Skin epidermis (tissue), 12 donors: ENCODE results near the gene GNB1.

Experiments used
- H3K27ac ChIP-seq, 21 experiments: fragments of 200-600 bp; sonication (generic) in 11 of 21; one replicate each; pipeline ENCODE4 v1.5.0; 2020; ENCODE audit warnings: mild to moderate bottlenecking in 3 of 21, inconsistent platforms in 2 of 21, moderate library complexity in 2 of 21
- H3K4me3 ChIP-seq, 7 experiments: fragments of 200-600 bp; sonication (generic) in 2 of 7; one replicate each; pipeline ENCODE4 v1.5.0; 2020; ENCODE audit warnings: inconsistent platforms in 2 of 7, mild to moderate bottlenecking in 2 of 7, moderate library complexity in 1 of 7

GNB1 gene

DNA sequence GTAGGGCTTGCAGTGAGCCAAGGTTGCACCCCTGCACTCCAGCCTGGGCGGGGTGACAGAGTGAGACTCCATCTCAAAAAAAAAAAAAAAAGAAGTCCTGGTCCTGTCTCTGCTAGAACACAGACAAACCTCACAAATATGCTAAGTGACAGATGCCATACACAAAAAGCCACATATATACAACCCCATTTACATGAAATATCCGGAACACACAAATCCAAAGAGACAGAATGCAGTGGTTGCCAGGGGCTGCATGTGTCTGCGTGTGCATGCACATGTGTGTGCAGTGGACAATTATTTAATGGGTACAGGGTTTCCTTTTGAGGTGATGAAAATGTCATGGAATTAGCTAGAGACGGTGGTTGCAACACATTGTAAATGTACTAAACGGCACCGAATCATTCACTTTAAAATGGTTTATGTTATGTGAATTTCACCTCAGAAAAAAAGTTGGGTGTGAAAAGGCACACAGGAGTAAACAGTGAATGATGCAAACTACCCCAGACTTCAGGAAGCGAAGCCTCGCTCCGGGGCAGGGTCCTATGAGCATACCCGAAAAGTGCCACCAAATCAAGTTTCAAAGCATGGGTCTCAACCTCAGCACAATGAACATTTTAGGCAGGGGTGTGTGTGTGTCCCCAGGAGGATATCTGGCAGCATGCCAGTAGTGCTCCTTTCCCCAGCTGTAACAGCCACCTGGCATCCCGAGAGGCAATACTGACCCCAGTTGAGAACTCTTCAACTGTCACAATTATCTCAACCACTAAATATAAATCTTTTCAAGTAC is 48.3 kb downstream of the GNB1 start:
- Histone ChIP-seq H3K4me3 (no peak overlapping the region), H3K27ac (no peak overlapping the region)

DNA sequence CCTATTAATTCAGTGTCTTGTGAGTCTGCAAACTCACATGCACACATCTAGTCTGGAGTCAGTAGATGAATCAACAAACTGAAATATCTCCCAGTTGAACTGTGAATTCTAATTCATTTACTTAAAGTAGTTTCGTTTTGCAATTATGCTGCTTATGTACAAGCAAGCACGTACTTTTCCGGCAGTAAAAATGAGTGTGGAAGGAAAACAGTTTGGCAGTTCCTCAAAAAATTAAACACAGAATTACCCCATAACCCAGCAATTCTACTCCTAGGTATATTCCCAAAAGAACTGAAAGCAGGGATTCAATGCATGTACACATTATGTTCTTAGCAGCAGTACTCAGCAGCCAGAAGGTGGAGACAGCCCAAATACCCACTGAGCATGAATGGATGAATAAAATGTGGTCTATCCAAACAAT is 49.3 kb downstream of the GNB1 start:
- H3K27ac ChIP-seq: peak overlapping the region in 3 of 21 experiments; percentile 31 to 61 (median 58)
- H3K4me3 ChIP-seq: no peak overlapping the region

DNA sequence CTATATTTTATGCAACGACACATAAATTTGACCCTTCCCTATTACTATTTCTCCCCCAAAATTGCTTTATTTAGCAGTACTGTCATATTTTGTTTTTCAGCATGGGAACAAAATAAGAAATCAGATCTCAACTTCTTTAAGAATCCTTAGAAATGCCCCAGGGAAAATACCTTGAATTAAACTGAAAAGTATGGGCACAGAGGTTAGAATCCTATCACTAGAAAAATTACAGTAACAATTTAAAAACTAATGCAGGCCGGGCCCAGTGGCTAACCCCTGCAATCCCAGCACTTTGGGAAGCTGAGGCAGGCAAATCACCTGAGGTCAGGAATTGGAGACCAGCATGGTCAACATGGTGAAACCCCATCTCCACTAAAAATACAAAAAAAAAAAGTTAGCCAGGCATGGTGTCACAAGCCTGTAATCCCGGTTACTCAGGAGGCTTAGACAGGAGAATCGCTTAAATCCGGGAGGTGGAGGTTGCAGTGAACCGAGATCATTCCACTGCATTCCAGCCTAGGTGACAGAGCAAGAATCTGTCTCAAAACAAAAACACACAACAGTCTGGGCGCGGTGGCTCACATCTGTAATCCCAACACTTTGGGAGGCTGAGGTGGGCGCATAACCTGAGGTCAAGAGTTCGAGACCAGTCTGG is 51.4 kb downstream of the GNB1 start:
- Histone ChIP-seq H3K27ac (peak overlapping the region in 1 of 21 experiments; percentile 13), H3K4me3 (no peak overlapping the region)

- Histone ChIP-seq H3K27ac (no peak overlapping the region), H3K4me3 (no peak overlapping the region)
Measured at GRCh38 chr1:1836119-1836518, 54.8 kb downstream of the GNB1 start.

GRCh38 chr1:1835546-1835945 is 55.3 kb downstream of the GNB1 start:
- H3K4me3 ChIP-seq: no peak overlapping the region
- H3K27ac ChIP-seq: no peak overlapping the region

DNA sequence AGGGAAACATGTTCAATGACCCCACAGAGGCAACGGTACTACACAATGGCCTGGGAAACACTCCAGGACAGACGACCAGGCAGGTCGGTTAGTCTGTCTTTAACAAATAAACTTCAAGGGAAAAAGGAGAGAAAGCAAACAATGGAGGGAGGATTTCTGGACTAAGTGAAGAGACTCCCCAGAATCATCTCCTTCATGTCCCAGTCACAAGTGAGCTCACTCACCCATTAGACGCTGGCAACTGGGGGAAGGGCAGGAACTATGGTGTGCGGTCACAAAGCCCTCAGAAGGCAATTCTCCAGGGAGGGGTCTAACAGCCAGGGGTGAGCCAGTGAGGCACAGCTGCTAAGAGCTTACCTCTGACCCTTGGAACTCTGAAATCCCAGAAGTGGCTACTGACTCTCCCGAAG is 57.0 kb downstream of the GNB1 start:
- peak overlapping the region in 3 of 21 experiments; percentile 30 to 45 (median 34) for H3K27ac ChIP-seq

DNA sequence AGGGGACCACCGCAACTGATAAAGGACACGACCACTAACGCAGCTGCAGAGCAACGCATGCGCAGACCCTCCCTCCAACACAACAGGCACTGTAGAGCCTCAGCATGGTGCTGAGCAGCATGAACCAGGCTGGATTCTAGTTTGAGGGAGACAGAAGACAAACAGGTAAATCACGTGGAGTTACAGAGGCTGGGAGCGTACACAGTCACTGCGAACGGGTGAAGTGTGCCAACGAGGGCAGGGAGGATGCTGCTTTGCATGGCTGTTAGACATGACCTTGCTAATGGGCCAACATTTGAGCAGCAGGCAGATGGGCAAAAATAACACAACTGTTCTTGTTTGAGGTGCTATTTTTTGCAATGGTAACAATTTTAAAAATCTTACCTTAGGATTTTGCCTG is 57.4 kb downstream of the GNB1 start:
- H3K4me3 ChIP-seq: no peak overlapping the region
- peak overlapping the region in 3 of 21 experiments; percentile 8 to 34 (median 30) for H3K27ac ChIP-seq

More for the DNA sequence above, 57.0 kb downstream of the GNB1 start:
- no peak overlapping the region for H3K4me3 ChIP-seq

- Histone ChIP-seq H3K27ac (peak overlapping the region in 3 of 21 experiments; percentile 8 to 32 (median 30)), H3K4me3 (no peak overlapping the region)
Measured at GRCh38 chr1:1832820-1833219, 58.1 kb downstream of the GNB1 start.

- peak overlapping the region in 1 of 21 experiments; percentile 30 for H3K27ac ChIP-seq
- H3K4me3 ChIP-seq: no peak overlapping the region
Measured at GRCh38 chr1:1832166-1832565, 58.7 kb downstream of the GNB1 start.

DNA sequence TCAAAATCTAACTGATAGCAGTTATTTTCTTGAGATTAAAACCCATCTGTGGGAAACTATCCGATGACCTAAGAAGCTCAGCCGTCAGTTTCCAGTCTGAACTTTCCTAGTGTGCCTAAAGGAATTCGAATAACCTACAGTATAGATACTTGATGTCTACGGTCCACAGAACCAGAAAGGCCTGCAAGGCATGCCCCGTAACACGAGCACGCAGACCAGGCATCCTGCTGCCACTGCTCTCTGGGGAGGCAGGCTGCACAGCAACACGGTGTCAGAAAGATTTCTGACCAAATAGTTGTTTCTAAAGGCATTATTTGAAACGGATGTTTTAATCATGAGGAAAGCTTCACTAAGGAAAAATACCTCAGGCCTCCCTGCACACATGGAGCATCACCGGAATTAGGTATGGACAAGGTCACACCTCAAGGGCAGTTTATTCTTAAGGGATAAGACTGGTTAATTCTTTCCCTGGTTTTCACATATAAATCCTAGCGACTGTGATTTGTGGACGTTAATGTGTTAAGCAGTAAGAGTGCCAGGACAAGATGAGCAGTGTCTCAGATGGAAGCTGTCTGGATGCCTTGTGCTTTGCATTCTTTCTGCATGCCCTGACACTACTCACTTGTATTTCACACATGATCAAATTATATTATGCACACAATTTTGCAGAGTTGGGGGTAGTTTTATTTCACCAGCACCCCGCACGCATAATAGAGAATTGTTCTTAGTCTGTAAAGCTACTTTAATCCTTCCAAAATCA is 63.6 kb downstream of the GNB1 start:
- Histone ChIP-seq H3K27ac (peak overlapping the region in 4 of 21 experiments; percentile 3 to 31 (median 13)), H3K4me3 (no peak overlapping the region)

GRCh38 chr1:1826356-1827088 is 64.4 kb downstream of the GNB1 start:
- peak overlapping the region in 3 of 21 experiments; percentile 5 to 18 (median 8) for H3K27ac ChIP-seq
- H3K4me3 ChIP-seq: no peak overlapping the region

- H3K4me3 ChIP-seq: no peak overlapping the region
- H3K27ac ChIP-seq: no peak overlapping the region
Measured at GRCh38 chr1:1825217-1825616, 65.7 kb downstream of the GNB1 start.

DNA sequence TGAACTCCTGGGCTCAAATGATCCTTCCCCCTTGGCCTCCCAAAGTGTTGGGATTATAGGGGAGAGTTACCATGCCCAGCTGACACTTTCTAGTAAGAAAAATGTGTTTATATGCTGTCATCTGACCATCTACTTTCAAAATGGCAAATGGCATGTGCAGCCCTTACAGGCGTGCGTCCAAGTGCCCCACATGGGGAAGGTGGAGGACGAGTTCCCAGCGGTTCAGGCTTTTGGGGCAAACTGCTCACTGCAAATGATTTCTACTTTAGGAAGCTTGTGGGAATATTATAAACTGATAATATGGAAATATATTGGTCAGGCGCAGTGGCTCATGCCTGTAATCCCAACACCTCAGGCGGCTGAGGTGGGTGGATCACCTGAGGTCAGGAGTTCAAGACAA is 71.1 kb downstream of the GNB1 start:
- Histone ChIP-seq H3K27ac (no peak overlapping the region), H3K4me3 (no peak overlapping the region)

GRCh38 chr1:1817221-1817620 is 73.7 kb downstream of the GNB1 start:
- no peak overlapping the region for H3K27ac ChIP-seq

GRCh38 chr1:1815606-1816281 is 75.1 kb downstream of the GNB1 start:
- H3K4me3 ChIP-seq: no peak overlapping the region
- no peak overlapping the region for H3K27ac ChIP-seq

More at GRCh38 chr1:1817221-1817620, 73.7 kb downstream of the GNB1 start:
- H3K4me3 ChIP-seq: no peak overlapping the region

GRCh38 chr1:1809489-1809888 is 81.4 kb downstream of the GNB1 start:
- peak overlapping the region in 1 of 21 experiments; percentile 18 for H3K27ac ChIP-seq
- no peak overlapping the region for H3K4me3 ChIP-seq

DNA sequence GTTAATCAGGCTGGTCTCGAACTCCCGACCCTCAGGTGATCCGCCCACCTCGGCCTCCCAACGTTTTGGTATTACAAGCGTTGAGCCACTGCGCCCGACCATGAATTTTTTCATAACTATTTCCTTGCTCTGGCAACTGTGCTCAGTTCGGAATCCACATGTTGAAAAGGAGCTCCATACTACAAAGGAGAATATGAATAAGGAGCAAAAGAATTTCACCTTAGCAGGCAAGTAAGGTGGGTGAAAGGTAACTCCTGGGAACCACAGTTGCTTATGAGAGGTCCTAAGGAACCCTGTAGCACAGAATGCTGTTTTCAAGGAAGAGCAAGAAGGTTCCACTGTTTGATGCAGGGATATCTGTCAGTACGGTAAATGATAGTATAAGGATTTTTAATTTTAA is 82.7 kb downstream of the GNB1 start:
- no peak overlapping the region for H3K27ac ChIP-seq
- H3K4me3 ChIP-seq: no peak overlapping the region

DNA sequence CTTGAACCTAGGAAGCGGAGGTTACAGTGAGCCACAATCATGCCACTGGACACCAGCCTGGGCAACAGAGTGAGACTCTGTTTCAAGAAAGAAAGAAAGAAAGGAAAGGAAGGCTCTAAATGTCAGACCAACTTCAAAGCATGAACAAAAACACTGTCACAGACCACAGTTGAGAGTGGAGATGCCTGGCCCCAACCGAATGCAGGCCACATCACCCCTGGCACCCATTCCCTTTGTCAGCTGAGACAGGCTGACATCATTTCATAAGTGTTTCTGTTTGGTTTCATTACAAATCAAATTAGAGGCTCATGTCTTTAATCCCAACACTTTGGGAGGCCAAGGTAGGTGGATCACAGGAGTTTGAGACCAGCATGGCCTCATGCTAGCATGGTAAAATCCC is 84.0 kb downstream of the GNB1 start:
- H3K4me3 ChIP-seq: no peak overlapping the region
- H3K27ac ChIP-seq: peak overlapping the region in 1 of 21 experiments; percentile 12

- H3K4me3 ChIP-seq: no peak overlapping the region
- no peak overlapping the region for H3K27ac ChIP-seq
Measured at GRCh38 chr1:1804301-1804700, 86.6 kb downstream of the GNB1 start.
